GM19099 (cell line): Measurements from ENCODE around the gene RBMY1F.
"Not testable (repeated sequence)": the region's sequence is repeated elsewhere in the genome, so short reads cannot be mapped to it uniquely, and the experiment has no call there.

Experiments
- POLR2A ChIP-seq: IDR thresholded peaks from 3 replicates; pipeline ENCODE4 v1.6.1; 2011; ENCODE audit warnings: low read depth; ENCODE audit not compliant: insufficient read length; ENCODE audit errors: extremely low read depth

Gene RBMY1F

DNA sequence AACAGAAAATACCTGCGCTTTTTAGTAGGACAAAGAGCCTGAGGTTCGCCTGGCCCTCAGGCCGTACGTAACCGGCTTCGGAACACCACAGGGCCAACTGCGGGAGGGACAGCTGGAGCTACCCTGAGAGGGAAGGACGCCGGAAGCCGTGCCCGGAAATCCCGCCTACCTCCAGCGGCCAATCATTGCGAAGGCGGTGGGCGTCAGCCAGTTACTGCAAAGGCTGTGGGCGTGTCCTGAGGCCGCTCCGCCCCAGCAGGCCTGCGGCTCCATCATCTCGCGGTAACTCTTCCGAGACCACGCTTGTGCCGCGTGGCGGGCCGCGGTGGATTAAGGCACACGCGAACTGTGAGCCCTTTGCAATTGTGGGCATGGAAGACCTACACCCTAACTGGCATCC, at the start of gene RBMY1F:
Gene RBMY1F, minus strand, starts transcription at position 101 of the 400 bp plus-strand sequence. CDS start 1,954 bp downstream, outside the sequence.
- TF ChIP-seq POLR2A = not testable (repeated sequence)
